GM10248 (cell line): Measurements from ENCODE around the gene PDE4B.

Experiments
- CTCF ChIA-PET: fragments of 300-600 bp; sonication (Branson Sonifier 250); formaldehyde crosslinking; extraction: SDS; loops from one replicate; lab custom pipeline; 2021; ENCODE audit warnings: antibody characterized with exemption; lab: Yijun Ruan, JAX
- POLR2A ChIA-PET: fragments of 350-650 bp; sonication (Branson Sonifier 250); formaldehyde crosslinking; extraction: SDS; loops from one replicate; lab custom pipeline; 2020; ENCODE audit warnings: antibody characterized with exemption; lab: Yijun Ruan, JAX
- DNase-seq: peaks from one replicate; pipeline ENCODE4 v3.0.0; 2012; ENCODE audit errors: extremely low spot score
- CTCF ChIP-seq: IDR thresholded peaks from 2 replicates; pipeline ENCODE4 v1.5.1; 2012; ENCODE audit warnings: mild to moderate bottlenecking, low read depth; ENCODE audit errors: extremely low read depth, missing control alignments, control extremely low read depth

Gene PDE4B

DNA sequence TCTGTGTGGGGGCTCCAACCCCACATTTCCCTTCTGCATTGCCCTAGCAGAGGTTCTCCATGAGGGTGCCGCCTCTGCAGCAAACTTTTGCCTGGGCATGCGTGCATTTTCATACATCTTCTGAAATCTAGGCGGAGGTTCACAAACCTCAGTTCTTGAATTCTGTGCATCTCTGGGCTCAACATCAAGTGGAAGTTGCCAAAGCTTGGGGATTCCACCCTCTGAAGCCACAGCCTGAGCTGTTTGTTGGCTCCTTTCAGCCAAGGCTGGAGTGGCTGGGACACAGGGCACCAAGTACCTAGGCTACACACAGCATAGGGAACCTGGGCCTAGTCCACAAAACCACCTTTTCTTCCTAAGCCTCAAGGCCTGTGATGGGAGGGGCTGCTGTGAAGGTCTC lies 235.3 kb downstream of the PDE4B start:
- ChIA-PET CTCF (no interaction called here), POLR2A (no interaction called here)
- DNase-seq, result no peak
- TF ChIP-seq CTCF, result no peak

- POLR2A ChIA-PET, result no interaction called here
- no peak for TF ChIP-seq CTCF
- CTCF ChIA-PET, result no interaction called here
- DNase-seq, result no peak
Observed at GRCh38 chr1:66033781-66034180, 241.1 kb downstream of the PDE4B start.

DNA sequence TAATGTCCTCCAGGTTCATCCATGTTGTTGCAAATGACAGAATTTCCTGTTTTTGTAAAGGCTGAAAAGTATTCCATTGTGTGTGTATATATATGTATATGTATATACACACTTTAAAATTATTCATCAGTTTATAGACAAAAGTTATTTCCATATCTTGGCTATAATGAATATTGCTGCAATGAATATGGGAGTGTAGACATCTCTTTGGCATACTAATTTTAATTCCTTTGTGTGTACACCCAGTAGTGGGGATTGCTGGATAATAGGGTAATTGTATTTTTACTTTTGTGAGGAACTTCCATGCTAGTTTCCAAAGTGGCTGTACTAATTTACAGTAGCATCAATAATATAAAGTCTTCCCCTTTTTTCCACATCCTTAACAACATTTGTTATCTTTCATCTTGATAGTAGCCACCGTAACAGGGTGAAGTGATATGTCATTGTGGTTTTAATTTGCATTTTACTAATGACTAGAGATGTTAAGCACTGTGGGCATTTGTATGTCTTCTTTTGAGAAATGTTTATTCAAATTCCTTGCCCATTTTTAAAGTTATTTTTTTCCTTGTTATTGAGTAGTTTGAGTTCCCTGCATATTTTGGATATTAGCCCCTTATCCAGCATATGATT lies 243.0 kb downstream of the PDE4B start:
- ChIA-PET POLR2A (no interaction called here), CTCF (no interaction called here)
- DNase-seq, result no peak
- TF ChIP-seq CTCF, result no peak

DNA sequence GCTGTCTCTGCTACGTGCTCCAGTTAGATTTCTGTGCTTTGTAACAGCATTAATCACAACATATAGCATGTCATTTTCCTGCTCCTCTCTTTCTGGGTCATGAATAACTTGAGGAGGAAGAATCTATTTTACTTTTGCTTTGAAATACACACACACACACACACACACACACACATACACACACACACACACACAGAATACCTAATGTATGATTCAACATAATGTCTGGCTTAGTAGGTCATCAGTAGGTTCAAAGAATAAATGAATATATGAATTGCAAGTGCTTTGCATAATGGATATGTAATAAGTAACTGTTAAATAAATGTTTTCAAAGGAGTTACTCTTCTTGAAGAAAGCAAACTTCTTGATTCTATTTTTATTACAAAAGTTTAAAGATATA lies 249.0 kb downstream of the PDE4B start:
- CTCF ChIA-PET, result no interaction called here
- POLR2A ChIA-PET, result no interaction called here
- no peak for DNase-seq
- no peak for TF ChIP-seq CTCF

DNA sequence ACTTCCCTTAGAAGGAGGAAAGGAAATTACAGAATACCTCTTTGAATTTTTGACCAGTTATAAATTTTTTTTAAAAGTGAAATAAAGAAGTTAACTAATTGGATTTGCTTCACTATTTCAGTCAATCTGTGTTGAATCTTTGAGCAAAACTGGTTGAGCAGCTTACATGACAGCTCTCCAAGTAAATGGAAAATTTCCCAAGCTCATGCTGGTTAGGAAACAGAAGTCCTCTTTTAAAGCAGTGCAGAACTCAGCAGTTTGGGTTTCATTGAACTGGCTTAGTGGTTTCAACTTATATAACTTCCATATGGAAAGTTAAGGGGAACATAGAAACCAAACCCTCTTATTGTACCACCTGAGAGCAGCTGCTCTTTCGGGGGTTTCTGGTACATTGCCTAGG lies 250.5 kb downstream of the PDE4B start:
- ChIA-PET POLR2A (no interaction called here), CTCF (no interaction called here)
- no peak for TF ChIP-seq CTCF
- no peak for DNase-seq

- CTCF ChIA-PET, result no interaction called here
- no peak for TF ChIP-seq CTCF
- no peak for DNase-seq
- POLR2A ChIA-PET, result no interaction called here
Observed at GRCh38 chr1:66044912-66045311, 252.2 kb downstream of the PDE4B start.
